Cardiac fibroblast (primary cell): ENCODE measurements around the gene ITIH5.

Experiments used
- DNase-seq, 2 donors: peaks; one replicate each; pipeline versions ENCODE4 v3.0.0 to v3.0.0-alpha.2; 2010; ENCODE audit warnings: low read depth in 2 of 2
- H3K4me3 ChIP-seq, 2 donors: replicated peaks in 1 of 2; 1 replicate in 1 of 2; 2 replicates in 1 of 2; pipeline ENCODE4 v1.5.1; 2011; ENCODE audit warnings: low read depth in 2 of 2, low read length in 2 of 2, mild to moderate bottlenecking in 2 of 2, moderate library complexity in 1 of 2
- TF ChIP-seq, protein P1 (sequence below): IDR thresholded peaks from one replicate; pipeline ENCODE4 v1.5.1; 2011; ENCODE audit warnings: low read depth, mild to moderate bottlenecking, low read length, inconsistent platforms

Gene ITIH5

DNA sequence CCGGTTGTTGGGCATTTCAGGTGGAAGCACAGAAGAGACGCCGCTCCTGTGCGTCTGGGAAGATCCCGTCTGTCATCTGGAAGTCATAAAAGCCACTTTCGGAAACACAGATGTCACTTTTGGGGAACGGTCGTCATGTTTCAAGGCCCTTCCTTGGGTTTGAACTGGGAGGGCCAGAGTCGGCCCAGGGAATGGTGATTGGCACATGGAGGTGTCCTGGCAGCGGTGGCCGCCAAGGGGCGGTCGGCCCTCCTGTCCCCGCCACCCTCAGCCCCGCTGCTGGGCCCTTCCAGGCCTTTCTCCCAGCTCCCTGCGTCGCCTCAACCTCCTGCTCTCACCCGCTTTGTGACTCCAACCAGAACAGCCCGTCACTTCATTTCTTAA, 140.8 kb downstream of the ITIH5 start:
- no peak for DNase-seq
- H3K4me3 ChIP-seq = no peak overlapping the region
- TF ChIP-seq, protein P1, sequence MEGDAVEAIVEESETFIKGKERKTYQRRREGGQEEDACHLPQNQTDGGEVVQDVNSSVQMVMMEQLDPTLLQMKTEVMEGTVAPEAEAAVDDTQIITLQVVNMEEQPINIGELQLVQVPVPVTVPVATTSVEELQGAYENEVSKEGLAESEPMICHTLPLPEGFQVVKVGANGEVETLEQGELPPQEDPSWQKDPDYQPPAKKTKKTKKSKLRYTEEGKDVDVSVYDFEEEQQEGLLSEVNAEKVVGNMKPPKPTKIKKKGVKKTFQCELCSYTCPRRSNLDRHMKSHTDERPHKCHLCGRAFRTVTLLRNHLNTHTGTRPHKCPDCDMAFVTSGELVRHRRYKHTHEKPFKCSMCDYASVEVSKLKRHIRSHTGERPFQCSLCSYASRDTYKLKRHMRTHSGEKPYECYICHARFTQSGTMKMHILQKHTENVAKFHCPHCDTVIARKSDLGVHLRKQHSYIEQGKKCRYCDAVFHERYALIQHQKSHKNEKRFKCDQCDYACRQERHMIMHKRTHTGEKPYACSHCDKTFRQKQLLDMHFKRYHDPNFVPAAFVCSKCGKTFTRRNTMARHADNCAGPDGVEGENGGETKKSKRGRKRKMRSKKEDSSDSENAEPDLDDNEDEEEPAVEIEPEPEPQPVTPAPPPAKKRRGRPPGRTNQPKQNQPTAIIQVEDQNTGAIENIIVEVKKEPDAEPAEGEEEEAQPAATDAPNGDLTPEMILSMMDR = no peak

DNA sequence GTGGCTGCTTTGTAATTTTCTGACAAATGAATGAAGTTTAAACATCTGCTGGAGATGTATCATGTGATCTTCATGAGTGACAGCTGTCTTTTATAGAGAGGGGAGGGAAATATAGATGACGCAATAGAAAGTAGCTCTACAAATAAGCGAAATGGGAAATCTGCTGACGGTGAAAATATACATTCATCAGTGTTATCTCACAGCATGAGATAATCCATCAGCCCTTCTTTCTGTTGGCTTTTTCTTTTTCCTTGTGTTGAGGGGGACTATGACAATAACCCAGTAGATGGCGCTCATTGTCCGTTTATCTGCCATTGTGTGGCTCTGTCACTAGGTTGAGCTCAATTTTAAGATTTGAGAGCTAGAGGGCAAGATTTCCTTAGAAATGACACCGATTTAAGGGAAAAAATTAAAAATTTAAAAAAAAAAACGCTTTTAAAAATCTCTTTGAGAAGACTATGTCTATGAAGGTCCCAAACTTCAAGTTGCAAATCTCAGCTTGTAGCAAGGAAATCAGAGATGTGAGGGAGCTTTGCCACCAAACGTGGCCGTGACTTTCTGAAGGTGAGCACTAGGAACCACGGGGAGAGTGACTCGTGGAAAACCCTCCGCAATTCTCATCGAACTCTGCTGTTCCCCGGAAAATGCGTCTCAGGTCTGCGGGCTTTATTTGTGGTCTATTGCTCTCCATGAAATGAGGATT, 141.3 kb downstream of the ITIH5 start:
- TF ChIP-seq, protein P1 = peak; percentile 63
- H3K4me3 ChIP-seq = no peak overlapping the region
- DNase-seq = peak; percentile 76 to 82

DNA sequence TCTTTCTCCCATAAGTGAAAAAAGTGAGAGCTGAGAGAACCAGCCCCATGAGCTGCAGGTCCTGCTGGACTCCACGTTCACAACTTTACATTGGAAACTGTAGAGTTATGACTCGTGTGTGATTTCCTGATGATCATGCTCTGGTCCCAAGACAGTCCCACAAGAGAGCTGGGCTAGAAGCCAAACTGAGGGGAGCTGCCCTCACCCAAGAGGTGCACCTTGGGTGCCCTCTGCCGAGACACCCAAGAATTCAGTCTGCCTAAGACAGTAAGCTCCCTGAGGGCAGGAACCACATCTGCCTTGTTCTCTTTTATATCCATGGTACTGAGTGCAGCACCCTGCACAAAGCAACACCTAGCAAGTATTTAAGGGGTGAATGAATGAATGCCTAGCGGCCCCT, 143.1 kb downstream of the ITIH5 start:
- TF ChIP-seq, protein P1 = no peak
- H3K4me3 ChIP-seq = no peak overlapping the region
- DNase-seq = no peak

DNA sequence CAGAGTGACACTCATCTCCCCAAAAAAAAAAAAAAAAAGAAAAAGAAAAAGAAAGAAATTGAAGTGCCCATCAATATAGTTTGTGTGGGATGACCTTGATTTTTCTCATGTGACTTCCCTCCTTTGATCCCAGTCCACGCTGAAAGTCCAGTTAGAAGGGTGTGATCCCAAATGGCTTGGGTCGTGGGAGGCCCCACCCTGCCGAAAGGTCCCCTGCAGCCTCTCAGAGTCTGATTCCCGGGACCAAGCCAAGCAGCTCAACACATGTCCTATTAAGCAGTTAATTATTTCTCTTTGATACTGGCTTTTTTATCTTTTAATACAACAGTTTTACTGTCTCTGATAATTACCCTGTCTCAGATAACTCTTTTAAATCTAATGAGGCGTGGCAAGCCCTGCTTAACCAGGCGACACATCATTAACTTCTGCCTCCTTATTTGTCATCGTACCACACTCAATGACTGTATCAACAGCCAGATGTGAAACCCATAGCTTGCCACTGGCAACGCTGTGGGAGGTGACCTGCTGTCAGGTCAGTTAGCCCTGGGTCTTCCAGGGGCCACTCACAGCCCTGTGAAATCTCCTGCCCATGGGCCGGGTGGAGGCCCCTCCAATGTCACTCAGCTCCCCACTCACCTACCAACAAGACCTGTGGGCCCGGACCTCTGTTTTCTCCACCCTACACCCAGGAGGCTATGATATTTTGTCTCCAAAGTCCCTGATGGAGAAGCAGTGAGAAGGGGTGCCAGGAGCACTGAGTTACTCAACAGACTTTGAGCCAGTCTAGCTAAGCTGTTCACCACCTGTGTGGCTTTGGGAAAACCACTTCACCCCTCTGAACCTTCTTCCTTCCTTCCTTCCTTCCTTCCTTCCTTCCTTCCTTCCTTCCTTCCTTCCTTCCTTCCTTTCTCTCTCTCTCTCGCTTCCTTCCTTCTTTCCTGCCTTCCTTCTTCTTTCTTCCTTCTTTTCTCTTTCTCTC, 146.0 kb downstream of the ITIH5 start:
- TF ChIP-seq, protein P1 = no peak
- no peak overlapping the region for H3K4me3 ChIP-seq
- DNase-seq = no peak

DNA sequence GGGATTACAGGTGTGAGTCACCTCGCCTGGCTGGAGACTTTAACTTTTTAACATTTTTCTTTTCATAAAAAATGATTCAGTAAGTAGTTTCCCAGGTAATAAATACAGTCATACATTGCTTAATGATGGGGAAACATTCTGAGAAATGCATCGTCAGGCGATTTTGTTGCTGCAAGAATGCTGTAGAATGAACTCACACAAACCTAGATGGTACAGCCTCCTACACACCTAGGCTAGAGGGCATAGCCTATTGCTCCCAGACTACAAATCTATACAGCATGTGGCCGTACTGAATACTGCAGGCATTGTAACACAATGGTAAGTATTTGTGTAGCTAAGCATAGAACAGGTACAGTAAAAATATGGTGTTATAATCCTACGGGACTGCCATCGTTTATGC, 147.4 kb downstream of the ITIH5 start:
- TF ChIP-seq, protein P1 = no peak
- DNase-seq = no peak

DNA sequence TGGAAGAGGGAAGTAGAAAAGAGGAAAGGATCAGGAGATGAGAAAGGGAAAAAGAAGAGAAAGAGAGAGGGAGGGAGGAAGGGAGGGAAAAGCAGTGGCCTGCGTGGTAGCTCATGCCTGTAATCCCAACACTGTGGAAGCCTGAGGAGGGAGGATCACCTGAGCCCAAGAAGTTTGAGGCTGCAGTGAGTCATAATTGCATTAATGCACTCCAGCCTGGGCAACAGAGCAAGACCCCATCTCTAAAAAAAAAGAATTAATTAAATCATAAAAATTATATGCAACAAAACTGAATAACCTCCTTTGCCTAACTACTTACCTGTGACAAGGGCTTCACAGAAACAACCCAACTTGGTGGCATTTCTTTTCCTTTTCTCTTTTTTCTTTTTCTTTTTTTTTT, 148.1 kb downstream of the ITIH5 start:
- no peak for DNase-seq
- TF ChIP-seq, protein P1 = no peak
- H3K4me3 ChIP-seq = no peak overlapping the region

More for the DNA sequence above, 147.4 kb downstream of the ITIH5 start:
- no peak overlapping the region for H3K4me3 ChIP-seq
